CD14-positive monocyte (primary cell): ENCODE data around the gene EFNA1. TPM values are rescaled to one million over a fixed set of nuclear protein-coding genes. Genes with fewer than 3 reads are reported as not detected.
"Not testable (repeated sequence)": the region's sequence is repeated elsewhere in the genome, so short reads cannot be mapped to it uniquely, and the experiment has no call there.

Experiments
- DNase-seq, 3 donors: peaks; one replicate each; pipeline ENCODE4 v3.0.0-alpha.2; 2011 to 2022
- H2AFZ ChIP-seq: 2 replicates; pipeline ENCODE4 v1.6.0; 2012; ENCODE audit warnings: mild to moderate bottlenecking, low read depth, low read length, inconsistent platforms; ENCODE audit not compliant: insufficient read depth, poor library complexity, severe bottlenecking
- H3K27ac ChIP-seq, 2 donors: 1 replicate in 1 of 2; 2 replicates in 1 of 2; pipeline ENCODE4 v1.5.1; 2012 to 2013; ENCODE audit warnings: low read length in 2 of 2, control low read depth in 1 of 2, inconsistent platforms in 1 of 2, low read depth in 1 of 2, mild to moderate bottlenecking in 1 of 2
- H3K27me3 ChIP-seq, 2 donors: one replicate each; pipeline versions ENCODE4 v1.6.0 to v1.6.1; 2011 to 2013; ENCODE audit warnings: low read length in 2 of 2; ENCODE audit not compliant: control insufficient read depth in 2 of 2, insufficient read depth in 2 of 2
- H3K36me3 ChIP-seq, 2 donors: replicated peaks in 1 of 2; 1 replicate in 1 of 2; 2 replicates in 1 of 2; pipeline versions ENCODE4 v1.5.1 to v1.6.1; 2012 to 2013; ENCODE audit warnings: low read length in 2 of 2, control low read depth in 1 of 2, inconsistent platforms in 1 of 2, mild to moderate bottlenecking in 1 of 2; ENCODE audit not compliant: insufficient read depth in 2 of 2, control insufficient read depth in 1 of 2
- H3K4me1 ChIP-seq, 2 donors: 1 replicate in 1 of 2; 2 replicates in 1 of 2; pipeline versions ENCODE4 v1.5.1 to v1.6.1; 2012 to 2013; ENCODE audit warnings: low read length in 2 of 2, control low read depth in 1 of 2, inconsistent platforms in 1 of 2, mild to moderate bottlenecking in 1 of 2, moderate library complexity in 1 of 2; ENCODE audit not compliant: insufficient read depth in 2 of 2, control insufficient read depth in 1 of 2
- H3K4me2 ChIP-seq: replicated peaks from 2 replicates; pipeline ENCODE3; 2012; ENCODE audit warnings: low read length, moderate library complexity, mild to moderate bottlenecking; ENCODE audit not compliant: poor library complexity, severe bottlenecking; ENCODE audit errors: extremely low read depth
- H3K4me3 ChIP-seq, 3 experiments: fragments of 200-600 bp in 1 of 3; sonication (generic) in 1 of 3; replicated peaks in 1 of 3; 1 replicate in 2 of 3; 2 replicates in 1 of 3; pipeline ENCODE4 v1.5.1; 2011 to 2013; ENCODE audit warnings: low read length in 3 of 3, mild to moderate bottlenecking in 3 of 3, control low read depth in 2 of 3, low read depth in 2 of 3, inconsistent platforms in 1 of 3, moderate library complexity in 1 of 3
- H3K79me2 ChIP-seq: 2 replicates; pipeline ENCODE4 v1.6.0; 2012; ENCODE audit warnings: mild to moderate bottlenecking, control low read depth, inconsistent platforms, low read length, moderate library complexity; ENCODE audit not compliant: insufficient read depth
- H3K9ac ChIP-seq: 2 replicates; pipeline ENCODE4 v1.6.0; 2017; ENCODE audit warnings: low read length, mild to moderate bottlenecking; ENCODE audit not compliant: insufficient read depth, poor library complexity, severe bottlenecking
- H3K9me3 ChIP-seq, 2 donors: replicated peaks in 1 of 2; 1 replicate in 1 of 2; 2 replicates in 1 of 2; pipeline versions ENCODE4 v1.5.1 to v1.6.1; 2012 to 2013; ENCODE audit warnings: low read length in 2 of 2, control low read depth in 1 of 2; ENCODE audit not compliant: control insufficient read depth in 1 of 2, insufficient read depth in 1 of 2
- H4K20me1 ChIP-seq: 2 replicates; pipeline ENCODE4 v1.6.0; 2012; ENCODE audit warnings: mild to moderate bottlenecking, low read length, control low read depth, moderate library complexity; ENCODE audit not compliant: insufficient read depth
- H3K27ac Mint-ChIP-seq, 7 donors: one replicate each; pipeline ENCODE4 v1.8.0; 2020; ENCODE audit warnings: mild to moderate bottlenecking in 7 of 7, mixed read lengths in 7 of 7, moderate library complexity in 6 of 7, inconsistent platforms in 2 of 7
- H3K27me3 Mint-ChIP-seq, 3 donors: one replicate each; pipeline ENCODE4 v1.8.0; 2021 to 2022; ENCODE audit warnings: low read depth in 3 of 3, mild to moderate bottlenecking in 3 of 3, mixed read lengths in 3 of 3, moderate library complexity in 3 of 3, inconsistent platforms in 1 of 3
- H3K36me3 Mint-ChIP-seq, 2 donors: one replicate each; pipeline ENCODE4 v1.8.0; 2020; ENCODE audit warnings: mixed read lengths in 2 of 2, inconsistent platforms in 1 of 2, mild to moderate bottlenecking in 1 of 2
- H3K4me1 Mint-ChIP-seq: one replicate; pipeline ENCODE4 v1.8.0; 2020; ENCODE audit warnings: mild to moderate bottlenecking, mixed read lengths
- H3K4me3 Mint-ChIP-seq, 2 donors: one replicate each; pipeline ENCODE4 v1.8.0; 2020; ENCODE audit warnings: mild to moderate bottlenecking in 2 of 2, mixed read lengths in 2 of 2, moderate library complexity in 1 of 2
- H3K9me3 Mint-ChIP-seq, 7 donors: one replicate each; pipeline ENCODE4 v1.8.0; 2020 to 2022; ENCODE audit warnings: mixed read lengths in 7 of 7, mild to moderate bottlenecking in 6 of 7, moderate library complexity in 6 of 7, inconsistent platforms in 2 of 7
- CTCF ChIP-seq: fragments of 200-600 bp; IDR thresholded peaks from one replicate; pipeline ENCODE4 v1.8.0; 2022; ENCODE audit warnings: antibody characterized with exemption, mild to moderate bottlenecking
- WGBS: methylation state at CpG from one replicate; pipeline ENCODE4 v1.1.5; 2013; ENCODE audit warnings: missing lambda C conversion rate; ENCODE audit not compliant: insufficient coverage; 5-methylcytosine and 5-hydroxymethylcytosine counted together
- intact Hi-C, 2 donors: fragments of 100-400 bp; cut with micrococcal nuclease; formaldehyde crosslinking; loops; one replicate each; pipeline versions ENCODE4 v1.15.0 to v1.15.1; 2023
- polyA plus RNA-seq, 3 donors: library from polyadenylated mRNA; depleted of rRNA in 1 of 3; unstranded in 2 of 3; stranded (reverse) in 1 of 3; fragments of 300-500 nt in 2 of 3; fragments of >200 nt in 1 of 3; fragmentation: Illumina TruSeq in 2 of 3; gene quantifications; 1 replicate in 2 of 3; 2 replicates in 1 of 3; pipeline ENCODE4 v1.2.3, GENCODE V29; 2012 to 2021

EFNA1 gene
- polyA plus RNA-seq, 3 donors: 1.2 TPM; not detected in 2

GRCh38 chr1:155158991-155159390 is 31.3 kb downstream of the EFNA1 start:
- Histone ChIP-seq H3K27me3 (no peaks in the 10 kb centered on the region), H3K27ac (no peak overlapping the region), H3K9me3 (no peaks in the 10 kb centered on the region), H2AFZ (no peak overlapping the region), H3K9ac (no peak overlapping the region), H4K20me1 (no peaks in the 10 kb centered on the region), H3K79me2 (no peaks in the 10 kb centered on the region), H3K4me2 (no peak overlapping the region), H3K4me1 (no peaks in the 10 kb centered on the region), H3K4me3 (no peak overlapping the region), H3K36me3 (no peaks in the 10 kb centered on the region)
- TF ChIP-seq CTCF: no peak
- no peak overlapping the region for H3K27ac Mint-ChIP-seq
- 91% methylated on average over 1 of the region's 1 CpG for WGBS
- intact Hi-C loops: no loop called here
- H3K4me1 Mint-ChIP-seq: peaks cover 3% of the 10 kb centered on the region
- H3K4me3 Mint-ChIP-seq: no peak overlapping the region
- no peak for DNase-seq
- H3K36me3 Mint-ChIP-seq: no peaks in the 10 kb centered on the region
- no peaks in the 10 kb centered on the region for H3K9me3 Mint-ChIP-seq
- no peaks in the 10 kb centered on the region for H3K27me3 Mint-ChIP-seq

GRCh38 chr1:155160128-155160527 is 32.5 kb downstream of the EFNA1 start:
- Histone ChIP-seq H3K27ac (no peak overlapping the region), H2AFZ (no peak overlapping the region), H3K9me3 (no peaks in the 10 kb centered on the region), H3K4me1 (no peaks in the 10 kb centered on the region), H3K4me3 (no peak overlapping the region), H3K27me3 (no peaks in the 10 kb centered on the region), H3K79me2 (no peaks in the 10 kb centered on the region), H3K4me2 (no peak overlapping the region), H4K20me1 (no peaks in the 10 kb centered on the region), H3K36me3 (no peaks in the 10 kb centered on the region), H3K9ac (no peak overlapping the region)
- no peaks in the 10 kb centered on the region for H3K36me3 Mint-ChIP-seq
- peaks cover 0 to 8% (median 6%) of the 10 kb centered on the region in 7 donors for H3K9me3 Mint-ChIP-seq
- peaks cover 3% of the 10 kb centered on the region for H3K4me1 Mint-ChIP-seq
- no peak overlapping the region for H3K4me3 Mint-ChIP-seq
- 53% methylated on average over 6 of the region's 8 CpGs for WGBS
- no peak for TF ChIP-seq CTCF
- H3K27ac Mint-ChIP-seq: no peak overlapping the region
- no peak for DNase-seq
- no peaks in the 10 kb centered on the region for H3K27me3 Mint-ChIP-seq
- intact Hi-C loops: loop anchor here in 1 of 2 donors (5.0 kb wide), 1 partner anchor 33 kb away; the partner anchor contains the start of gene EFNA1

- H3K4me1 ChIP-seq: peaks cover 10 to 14% of the 10 kb centered on the region in 2 donors
- H3K36me3 Mint-ChIP-seq, H3K36me3 ChIP-seq, H3K9me3 ChIP-seq, H4K20me1 ChIP-seq, H3K4me2 ChIP-seq, DNase-seq, H2AFZ ChIP-seq, H3K79me2 ChIP-seq, H3K4me3 Mint-ChIP-seq, H3K9ac ChIP-seq, H3K4me3 ChIP-seq, H3K27ac ChIP-seq, H3K27ac Mint-ChIP-seq: not testable (repeated sequence)
- intact Hi-C loops: loop anchor here in 1 of 2 donors (5.0 kb wide), 1 partner anchor 35 kb away; the partner anchor contains the start of gene EFNA1
- Mint-ChIP-seq H3K27me3 (peaks cover 15 to 21% (median 20%) of the 10 kb centered on the region in 3 donors), H3K9me3 (peaks cover 0 to 11% (median 6%) of the 10 kb centered on the region in 7 donors), H3K4me1 (peaks cover 18% of the 10 kb centered on the region)
- WGBS: 97% methylated on average over 3 of the region's 6 CpGs
- peaks cover 0 to 15% of the 10 kb centered on the region in 2 donors for H3K27me3 ChIP-seq
These were observed 35.0 kb downstream of the EFNA1 start for GRCh38 chr1:155162631-155163030.
